ENCODE results near the gene CROCC2. TPM values are rescaled to one million over a fixed set of nuclear protein-coding genes. Genes with fewer than 3 reads are reported as not detected.
"Not testable (repeated sequence)": the region's sequence is repeated elsewhere in the genome, so short reads cannot be mapped to it uniquely, and the experiment has no call there.

Gene CROCC2
- total RNA-seq, 1 donor from 2014 or later = not detected

DNA sequence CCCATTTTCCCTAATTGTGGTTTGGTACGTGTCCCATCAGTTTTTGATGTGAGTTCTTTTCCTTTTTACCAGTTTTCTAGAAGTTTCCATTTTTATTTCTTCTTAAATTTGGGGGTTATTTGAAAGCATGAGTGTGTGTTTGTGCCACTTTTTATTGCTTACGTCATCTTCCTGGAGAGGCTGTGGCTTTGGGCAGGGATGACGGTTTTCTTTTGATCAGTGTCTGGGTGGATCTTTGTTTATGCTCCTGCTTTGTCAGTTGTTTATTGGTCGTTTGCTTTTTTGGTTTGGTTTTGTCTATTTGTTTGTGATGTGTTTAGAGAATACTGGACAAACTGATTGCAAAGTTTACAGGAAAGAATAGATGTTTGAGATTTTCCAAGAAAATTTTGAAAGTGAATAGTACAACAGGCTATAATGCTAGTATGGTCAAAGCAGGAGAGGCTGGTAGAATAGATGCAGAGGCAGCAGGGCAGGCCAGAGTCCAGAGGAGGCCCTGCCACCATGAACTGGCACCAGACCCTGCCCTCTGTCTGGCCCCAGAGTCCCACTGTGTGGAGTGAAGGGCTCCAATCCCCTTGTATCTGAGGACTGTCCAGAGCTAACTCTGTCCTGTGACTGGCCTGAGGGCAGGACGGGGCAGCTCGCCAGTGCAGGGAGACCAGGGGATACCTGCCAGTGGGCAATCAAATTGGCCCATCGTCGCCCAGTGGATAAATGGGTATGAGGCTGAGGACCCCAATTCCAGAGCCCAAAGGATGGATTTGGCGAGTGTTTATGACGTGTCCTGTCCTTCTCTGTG, 68.8 kb downstream of the CROCC2 start:
- Histone ChIP-seq H3K36me3 (ENCODE audit: control insufficient read depth, insufficient read depth, low read length) (no peaks in the 10 kb centered on the region), H3K27me3 (ENCODE audit: control insufficient read depth, insufficient read depth, low read length) (peaks cover 12% of the 10 kb centered on the region), H3K4me3 (ENCODE audit: low read depth, low read length) (no peak overlapping the region)
- no peak for DNase-seq (ENCODE audit: low read depth)
- TF ChIP-seq, protein P1, sequence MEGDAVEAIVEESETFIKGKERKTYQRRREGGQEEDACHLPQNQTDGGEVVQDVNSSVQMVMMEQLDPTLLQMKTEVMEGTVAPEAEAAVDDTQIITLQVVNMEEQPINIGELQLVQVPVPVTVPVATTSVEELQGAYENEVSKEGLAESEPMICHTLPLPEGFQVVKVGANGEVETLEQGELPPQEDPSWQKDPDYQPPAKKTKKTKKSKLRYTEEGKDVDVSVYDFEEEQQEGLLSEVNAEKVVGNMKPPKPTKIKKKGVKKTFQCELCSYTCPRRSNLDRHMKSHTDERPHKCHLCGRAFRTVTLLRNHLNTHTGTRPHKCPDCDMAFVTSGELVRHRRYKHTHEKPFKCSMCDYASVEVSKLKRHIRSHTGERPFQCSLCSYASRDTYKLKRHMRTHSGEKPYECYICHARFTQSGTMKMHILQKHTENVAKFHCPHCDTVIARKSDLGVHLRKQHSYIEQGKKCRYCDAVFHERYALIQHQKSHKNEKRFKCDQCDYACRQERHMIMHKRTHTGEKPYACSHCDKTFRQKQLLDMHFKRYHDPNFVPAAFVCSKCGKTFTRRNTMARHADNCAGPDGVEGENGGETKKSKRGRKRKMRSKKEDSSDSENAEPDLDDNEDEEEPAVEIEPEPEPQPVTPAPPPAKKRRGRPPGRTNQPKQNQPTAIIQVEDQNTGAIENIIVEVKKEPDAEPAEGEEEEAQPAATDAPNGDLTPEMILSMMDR (IDR thresholded peaks at IDR 0.05; ENCODE audit: insufficient read depth, low read length, poor library complexity, severe bottlenecking) = no peak

DNA sequence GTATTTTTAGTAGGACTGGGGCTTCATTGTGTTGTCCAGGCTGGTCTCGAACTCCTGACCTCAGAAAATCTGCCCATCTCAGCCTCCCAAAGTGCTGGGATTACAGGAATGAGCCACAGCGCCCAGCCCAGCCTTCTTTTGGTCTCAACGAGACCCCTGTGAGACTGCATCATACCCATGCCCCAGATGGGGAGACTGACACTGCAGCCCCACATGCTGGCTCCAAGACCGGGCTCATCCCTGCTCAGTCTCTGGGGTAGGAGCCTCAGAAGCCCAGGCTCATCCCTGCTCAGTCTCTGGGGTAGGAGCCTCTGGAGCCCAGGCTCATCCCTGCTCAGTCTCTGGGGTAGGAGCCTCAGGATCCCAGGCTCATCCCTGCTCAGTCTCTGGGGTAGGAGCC, 69.8 kb downstream of the CROCC2 start:
- H3K36me3 ChIP-seq (ENCODE audit: control insufficient read depth, insufficient read depth, low read length); H3K4me3 ChIP-seq (ENCODE audit: low read depth, low read length); DNase-seq (ENCODE audit: low read depth): not testable (repeated sequence)
- peaks cover 12% of the 10 kb centered on the region for H3K27me3 ChIP-seq (ENCODE audit: control insufficient read depth, insufficient read depth, low read length)

DNA sequence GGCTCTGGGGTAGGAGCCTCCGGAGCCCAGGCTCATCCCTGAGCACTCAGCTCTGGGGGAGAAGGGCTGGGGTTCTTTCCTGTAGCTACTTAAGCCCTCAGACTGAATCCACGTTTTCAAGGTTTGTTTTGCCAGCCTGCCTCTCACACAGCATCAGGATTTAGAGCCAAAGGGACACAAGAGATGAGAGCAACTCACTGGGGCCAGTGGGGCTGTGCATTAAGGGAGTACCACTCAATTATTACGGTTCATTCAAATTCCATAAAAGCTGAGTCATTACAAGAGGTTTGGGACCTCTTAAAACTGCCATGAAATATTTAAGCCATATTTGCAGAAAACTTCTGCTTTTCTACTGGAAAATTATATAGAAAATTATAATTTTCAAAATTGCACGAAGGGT, 75.1 kb downstream of the CROCC2 start:
- no peak for DNase-seq (ENCODE audit: low read depth)
- TF ChIP-seq, protein P1 (IDR thresholded peaks at IDR 0.05; ENCODE audit: insufficient read depth, low read length, poor library complexity, severe bottlenecking) = no peak
- Histone ChIP-seq H3K4me3 (ENCODE audit: low read depth, low read length) (no peak overlapping the region), H3K27me3 (ENCODE audit: control insufficient read depth, insufficient read depth, low read length) (peaks cover 25% of the 10 kb centered on the region), H3K36me3 (ENCODE audit: control insufficient read depth, insufficient read depth, low read length) (no peaks in the 10 kb centered on the region)

DNA sequence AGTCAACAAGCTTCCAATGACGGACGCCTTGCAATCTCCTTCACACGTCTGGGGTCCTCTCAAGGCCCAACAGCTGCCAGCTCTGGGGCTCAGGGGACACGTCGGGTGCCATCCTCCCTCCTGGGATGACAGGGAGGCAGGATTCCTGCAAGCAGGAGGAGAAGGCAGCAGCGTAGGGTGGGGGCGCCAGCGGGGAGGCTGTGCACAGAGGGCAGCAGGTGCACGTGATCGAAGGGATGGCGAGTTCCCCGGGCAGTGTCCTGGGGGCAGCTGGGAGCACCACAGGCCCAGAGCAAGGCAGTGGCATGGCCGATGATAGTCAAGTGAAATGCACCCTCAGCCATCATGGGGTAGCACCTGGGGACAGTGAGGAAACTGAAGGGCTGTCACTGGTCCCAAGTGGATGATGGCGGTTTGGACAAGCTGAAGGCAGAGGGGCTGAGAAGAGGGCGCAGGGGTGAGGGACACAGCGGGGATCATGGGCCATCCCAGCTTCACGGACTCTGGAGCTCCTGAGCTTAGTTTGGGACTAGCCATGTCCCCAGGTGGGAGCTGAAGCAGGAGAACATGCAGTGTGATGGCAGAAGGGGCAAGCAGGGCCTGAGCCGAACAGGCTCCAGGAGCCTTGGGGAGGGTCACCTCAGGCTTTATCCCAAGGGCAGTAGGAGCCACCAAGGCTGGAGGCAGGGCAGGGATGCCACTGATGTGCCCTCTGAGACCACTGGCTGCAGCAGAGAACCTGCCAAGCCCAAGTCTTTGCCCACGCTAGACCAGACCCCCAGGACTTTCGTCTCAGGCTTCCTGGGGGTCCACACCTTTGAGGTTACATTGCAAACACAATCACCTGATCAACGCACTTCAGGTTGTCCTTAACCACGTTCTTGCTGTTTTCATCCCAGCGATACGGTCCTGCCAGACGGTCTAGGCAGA, 76.0 kb downstream of the CROCC2 start:
- DNase-seq (ENCODE audit: low read depth) = no peak
- peaks cover 25% of the 10 kb centered on the region for H3K27me3 ChIP-seq (ENCODE audit: control insufficient read depth, insufficient read depth, low read length)
- no peaks in the 10 kb centered on the region for H3K36me3 ChIP-seq (ENCODE audit: control insufficient read depth, insufficient read depth, low read length)
- no peak overlapping the region for H3K4me3 ChIP-seq (ENCODE audit: low read depth, low read length)
- TF ChIP-seq, protein P1 (IDR thresholded peaks at IDR 0.05; ENCODE audit: insufficient read depth, low read length, poor library complexity, severe bottlenecking) = no peak

DNA sequence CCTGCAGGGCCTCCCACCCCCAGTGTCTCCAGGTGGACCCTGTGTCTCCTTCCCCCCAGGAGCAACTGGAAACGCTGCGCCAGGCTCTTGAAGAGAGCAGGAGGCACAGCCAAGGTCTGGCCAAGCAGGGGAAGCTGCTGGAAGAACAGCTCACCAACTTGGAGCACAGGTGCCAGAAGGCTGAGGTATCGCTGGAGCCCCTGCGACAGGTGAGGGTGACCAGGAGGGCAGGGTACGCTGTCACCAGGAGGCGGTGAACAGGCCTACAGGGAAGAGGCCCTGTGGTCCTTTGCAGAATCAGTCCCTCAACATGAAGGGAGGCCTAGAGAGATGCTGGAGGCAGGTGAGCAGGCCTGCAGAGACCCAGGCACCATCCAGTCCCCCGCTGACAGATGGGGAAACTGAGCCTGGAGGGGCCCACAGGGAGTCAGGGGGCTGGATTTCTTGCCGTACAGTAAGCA, 76.7 kb downstream of the CROCC2 start:
- TF ChIP-seq, protein P1 (IDR thresholded peaks at IDR 0.05; ENCODE audit: insufficient read depth, low read length, poor library complexity, severe bottlenecking) = no peak
- H3K27me3 ChIP-seq (ENCODE audit: control insufficient read depth, insufficient read depth, low read length) = peaks cover 25% of the 10 kb centered on the region
- DNase-seq (ENCODE audit: low read depth) = no peak
- no peak overlapping the region for H3K4me3 ChIP-seq (ENCODE audit: low read depth, low read length)
- no peaks in the 10 kb centered on the region for H3K36me3 ChIP-seq (ENCODE audit: control insufficient read depth, insufficient read depth, low read length)

DNA sequence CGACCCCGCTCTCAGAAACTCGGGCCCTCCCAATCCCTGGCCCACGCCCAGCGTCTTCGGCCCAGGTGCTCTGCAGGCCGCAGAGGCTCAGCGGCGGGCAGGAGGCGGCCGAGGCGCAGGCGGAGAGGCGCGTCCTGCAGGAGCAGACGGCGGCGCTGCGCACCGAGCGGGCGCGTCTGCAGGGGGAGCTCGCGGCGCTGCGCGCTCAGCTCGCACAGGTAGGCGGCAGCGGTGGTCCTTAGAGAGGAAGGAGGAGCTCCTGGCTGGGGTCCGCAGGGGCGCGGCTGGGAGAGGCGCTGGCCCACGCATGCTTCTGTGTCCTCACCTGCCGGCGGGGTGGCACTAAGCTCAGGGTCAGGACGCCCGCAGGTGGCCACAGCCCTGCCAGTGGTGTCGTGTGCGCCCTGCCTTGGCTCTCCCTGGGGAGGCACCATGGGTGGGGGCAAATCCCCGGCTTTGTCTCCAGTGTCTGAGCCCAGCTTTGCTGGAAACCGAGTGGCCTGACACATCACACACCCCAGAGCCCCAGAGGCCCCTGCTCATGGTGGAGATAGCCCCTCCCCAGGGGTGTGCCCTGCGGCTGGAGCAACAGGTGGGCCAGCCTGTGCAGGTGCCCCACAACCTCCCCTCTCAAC, 77.3 kb downstream of the CROCC2 start:
- no peak overlapping the region for H3K4me3 ChIP-seq (ENCODE audit: low read depth, low read length)
- DNase-seq (ENCODE audit: low read depth) = no peak
- TF ChIP-seq, protein P1 (IDR thresholded peaks at IDR 0.05; ENCODE audit: insufficient read depth, low read length, poor library complexity, severe bottlenecking) = peak; percentile 31
- H3K36me3 ChIP-seq (ENCODE audit: control insufficient read depth, insufficient read depth, low read length) = no peaks in the 10 kb centered on the region
- H3K27me3 ChIP-seq (ENCODE audit: control insufficient read depth, insufficient read depth, low read length) = peaks cover 25% of the 10 kb centered on the region
